ENCODE results near the gene ACIN1. TPM values are rescaled to one million over a fixed set of nuclear protein-coding genes. Genes with fewer than 3 reads are reported as not detected.

Gene ACIN1
- total RNA-seq, 1 experiment from 2014 or later = 179 TPM

DNA sequence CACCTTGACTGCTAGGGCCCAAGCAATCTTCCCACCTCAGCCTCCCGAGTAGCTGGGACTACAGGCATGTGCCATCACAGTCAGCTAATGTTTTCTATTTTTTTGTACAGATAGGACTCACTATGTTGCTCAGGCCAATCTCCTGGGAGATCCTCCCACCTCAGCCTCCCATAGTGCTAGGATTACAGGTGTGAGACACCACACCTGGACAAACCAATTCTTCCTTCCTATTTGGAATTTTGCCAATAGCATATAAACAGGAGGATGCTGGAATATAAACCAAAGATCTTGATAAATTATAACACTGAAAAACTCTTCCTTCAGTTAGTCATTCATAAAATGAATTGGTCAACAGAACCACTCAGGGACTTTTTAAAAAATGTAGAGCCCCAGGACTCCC is 8.4 kb downstream of the ACIN1 start:
- TF ChIP-seq, protein P1, sequence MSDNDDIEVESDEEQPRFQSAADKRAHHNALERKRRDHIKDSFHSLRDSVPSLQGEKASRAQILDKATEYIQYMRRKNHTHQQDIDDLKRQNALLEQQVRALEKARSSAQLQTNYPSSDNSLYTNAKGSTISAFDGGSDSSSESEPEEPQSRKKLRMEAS (IDR thresholded peaks at IDR 0.05) = no peak
- TF ChIP-seq, protein P2, sequence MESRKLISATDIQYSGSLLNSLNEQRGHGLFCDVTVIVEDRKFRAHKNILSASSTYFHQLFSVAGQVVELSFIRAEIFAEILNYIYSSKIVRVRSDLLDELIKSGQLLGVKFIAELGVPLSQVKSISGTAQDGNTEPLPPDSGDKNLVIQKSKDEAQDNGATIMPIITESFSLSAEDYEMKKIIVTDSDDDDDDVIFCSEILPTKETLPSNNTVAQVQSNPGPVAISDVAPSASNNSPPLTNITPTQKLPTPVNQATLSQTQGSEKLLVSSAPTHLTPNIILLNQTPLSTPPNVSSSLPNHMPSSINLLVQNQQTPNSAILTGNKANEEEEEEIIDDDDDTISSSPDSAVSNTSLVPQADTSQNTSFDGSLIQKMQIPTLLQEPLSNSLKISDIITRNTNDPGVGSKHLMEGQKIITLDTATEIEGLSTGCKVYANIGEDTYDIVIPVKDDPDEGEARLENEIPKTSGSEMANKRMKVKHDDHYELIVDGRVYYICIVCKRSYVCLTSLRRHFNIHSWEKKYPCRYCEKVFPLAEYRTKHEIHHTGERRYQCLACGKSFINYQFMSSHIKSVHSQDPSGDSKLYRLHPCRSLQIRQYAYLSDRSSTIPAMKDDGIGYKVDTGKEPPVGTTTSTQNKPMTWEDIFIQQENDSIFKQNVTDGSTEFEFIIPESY (IDR thresholded peaks at IDR 0.05; ENCODE audit: extremely low read depth, insufficient replicate concordance, low read length) = no peak
- TF ChIP-seq CBX3 (IDR thresholded peaks at IDR 0.05; ENCODE audit: low read depth) = no peak
- no peak for TF ChIP-seq RAD21 (IDR thresholded peaks at IDR 0.05; ENCODE audit: low read depth)
- no peak for TF ChIP-seq SIN3A (IDR thresholded peaks at IDR 0.05; ENCODE audit: low read depth)
- TF ChIP-seq, protein P3, sequence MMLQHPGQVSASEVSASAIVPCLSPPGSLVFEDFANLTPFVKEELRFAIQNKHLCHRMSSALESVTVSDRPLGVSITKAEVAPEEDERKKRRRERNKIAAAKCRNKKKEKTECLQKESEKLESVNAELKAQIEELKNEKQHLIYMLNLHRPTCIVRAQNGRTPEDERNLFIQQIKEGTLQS (IDR thresholded peaks at IDR 0.05) = no peak
- TF ChIP-seq ELF1 (IDR thresholded peaks at IDR 0.05; ENCODE audit: borderline replicate concordance, low read depth) = no peak
- no peak for TF ChIP-seq FOSL1 (IDR thresholded peaks at IDR 0.05; ENCODE audit: low read depth)
- TF ChIP-seq, protein P4, sequence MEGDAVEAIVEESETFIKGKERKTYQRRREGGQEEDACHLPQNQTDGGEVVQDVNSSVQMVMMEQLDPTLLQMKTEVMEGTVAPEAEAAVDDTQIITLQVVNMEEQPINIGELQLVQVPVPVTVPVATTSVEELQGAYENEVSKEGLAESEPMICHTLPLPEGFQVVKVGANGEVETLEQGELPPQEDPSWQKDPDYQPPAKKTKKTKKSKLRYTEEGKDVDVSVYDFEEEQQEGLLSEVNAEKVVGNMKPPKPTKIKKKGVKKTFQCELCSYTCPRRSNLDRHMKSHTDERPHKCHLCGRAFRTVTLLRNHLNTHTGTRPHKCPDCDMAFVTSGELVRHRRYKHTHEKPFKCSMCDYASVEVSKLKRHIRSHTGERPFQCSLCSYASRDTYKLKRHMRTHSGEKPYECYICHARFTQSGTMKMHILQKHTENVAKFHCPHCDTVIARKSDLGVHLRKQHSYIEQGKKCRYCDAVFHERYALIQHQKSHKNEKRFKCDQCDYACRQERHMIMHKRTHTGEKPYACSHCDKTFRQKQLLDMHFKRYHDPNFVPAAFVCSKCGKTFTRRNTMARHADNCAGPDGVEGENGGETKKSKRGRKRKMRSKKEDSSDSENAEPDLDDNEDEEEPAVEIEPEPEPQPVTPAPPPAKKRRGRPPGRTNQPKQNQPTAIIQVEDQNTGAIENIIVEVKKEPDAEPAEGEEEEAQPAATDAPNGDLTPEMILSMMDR (IDR thresholded peaks at IDR 0.05 in 2 of 3, conservative IDR thresholded peaks at IDR 0.05 in 1 of 3; ENCODE audit: borderline replicate concordance in 1 of 3, insufficient read depth in 1 of 3, low read depth in 2 of 3, low read length in 2 of 3) = no peak
- TF ChIP-seq YY1 (IDR thresholded peaks at IDR 0.05; ENCODE audit: extremely low read depth, insufficient replicate concordance, low read depth, low read length) = no peak
- TF ChIP-seq POLR2AphosphoS5 (IDR thresholded peaks at IDR 0.05; ENCODE audit: low read depth, low read length) = no peak
- TF ChIP-seq EZH2phosphoT487 (IDR thresholded peaks at IDR 0.05; ENCODE audit: borderline replicate concordance) = no peak
- TF ChIP-seq CEBPB (IDR thresholded peaks at IDR 0.05; ENCODE audit: low read depth) = no peak
- TF ChIP-seq EZH2 (IDR thresholded peaks at IDR 0.05) = no peak
- no peak for TF ChIP-seq JUND (IDR thresholded peaks at IDR 0.05)
- TF ChIP-seq TCF7L2 (IDR thresholded peaks at IDR 0.05; ENCODE audit: borderline replicate concordance, extremely low read depth, insufficient read depth, insufficient read length) = no peak
- Histone ChIP-seq H4K20me1 (ENCODE audit: insufficient read depth) (no peaks in the 10 kb centered on the region), H3K4me3 (replicated peaks in 1 of 2; ENCODE audit: low read depth in 1 of 2, low read length in 2 of 2) (no peak overlapping the region), H3K4me2 (ENCODE audit: low read length) (no peak overlapping the region), H3K79me2 (ENCODE audit: insufficient read depth, low read length) (peaks cover 56% of the 10 kb centered on the region), H3K9ac (ENCODE audit: low read length) (no peak overlapping the region), H3K27ac (ENCODE audit: low read depth, low read length) (no peak overlapping the region), H3K4me1 (ENCODE audit: control insufficient read depth in 1 of 2, insufficient read depth in 2 of 2, low read length in 2 of 2) (no peaks in the 10 kb centered on the region), H3K9me3 (ENCODE audit: control insufficient read depth in 1 of 2, insufficient read depth in 1 of 2, low read depth in 1 of 2, low read length in 2 of 2) (no peaks in the 10 kb centered on the region), H3K36me3 (ENCODE audit: control insufficient read depth in 1 of 2, insufficient read depth in 2 of 2, low read length in 2 of 2) (peaks cover 47 to 55% of the 10 kb centered on the region in 2 experiments), H2AFZ (ENCODE audit: low read depth, low read length, poor library complexity, severe bottlenecking) (no peak overlapping the region), H3K27me3 (ENCODE audit: insufficient read depth, low read length) (no peaks in the 10 kb centered on the region), H3K9me2 (ENCODE audit: insufficient read depth) (no peaks in the 10 kb centered on the region)
- ChIA-PET POLR2A (no interaction called here), RAD21 (ENCODE audit: low non-redundant PET in 1 of 2, low total read pairs in 2 of 2, uncharacterized antibody in 2 of 2, unreplicated experiment in 2 of 2) (no interaction called here), CTCF (interaction anchor here (1.0 to 1.6 kb wide), 2 partner anchors 8 to 18 kb away, joined by 3 to 6 read pairs; partner anchors contain the start of gene ACIN1)
- intact Hi-C loops (cut with micrococcal nuclease) = no loop called here
- no peak for ATAC-seq
- no TSS peak for BruUV-seq (replicated peaks)
- DNase-seq (ENCODE audit: low read depth, low spot score) = no peak

Measured in HCT116 (cell line).